OCI-LY1 (cell line): Measurements from ENCODE around the gene HPS5.
"Not testable (repeated sequence)": the region's sequence is repeated elsewhere in the genome, so short reads cannot be mapped to it uniquely, and the experiment has no call there.

Experiments used
- EZH2 ChIP-seq: fragments of 200-600 bp; sonication (generic), shearing (Covaris generic); IDR thresholded peaks from 2 replicates; pipeline ENCODE4 v1.8.0; 2017; ENCODE audit warnings: borderline replicate concordance, mixed run types, mild to moderate bottlenecking, antibody characterized with exemption, low read length, moderate library complexity, mixed read lengths
- TF ChIP-seq, protein P1 (sequence below): fragments of 200-600 bp; sonication (generic), shearing (Covaris generic); IDR thresholded peaks from 2 replicates; pipeline ENCODE4 v1.5.1; 2017; ENCODE audit warnings: mild to moderate bottlenecking, antibody characterized with exemption, low read length, moderate library complexity, mixed read lengths

DNA sequence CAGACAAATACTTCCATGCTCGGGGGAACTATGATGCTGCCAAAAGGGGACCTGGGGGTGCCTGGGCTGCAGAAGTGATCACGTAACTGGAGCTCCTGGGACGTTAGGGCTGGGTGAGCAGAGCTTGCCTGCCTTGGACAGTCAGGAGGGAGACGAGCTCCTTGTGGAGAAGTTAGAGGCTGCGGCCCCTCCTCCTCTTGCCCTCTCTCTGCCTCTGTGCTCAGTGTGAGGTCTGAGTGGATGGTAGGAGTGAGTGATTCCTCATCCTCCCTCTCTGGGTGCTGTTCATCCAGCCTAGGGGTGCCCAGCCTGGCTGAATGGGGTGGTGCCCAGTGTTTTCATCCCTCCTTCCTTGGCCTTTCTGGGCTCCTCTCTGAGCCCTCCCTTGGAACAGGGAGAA lies 52.7 kb downstream of the HPS5 start:
- TF ChIP-seq, protein P1, sequence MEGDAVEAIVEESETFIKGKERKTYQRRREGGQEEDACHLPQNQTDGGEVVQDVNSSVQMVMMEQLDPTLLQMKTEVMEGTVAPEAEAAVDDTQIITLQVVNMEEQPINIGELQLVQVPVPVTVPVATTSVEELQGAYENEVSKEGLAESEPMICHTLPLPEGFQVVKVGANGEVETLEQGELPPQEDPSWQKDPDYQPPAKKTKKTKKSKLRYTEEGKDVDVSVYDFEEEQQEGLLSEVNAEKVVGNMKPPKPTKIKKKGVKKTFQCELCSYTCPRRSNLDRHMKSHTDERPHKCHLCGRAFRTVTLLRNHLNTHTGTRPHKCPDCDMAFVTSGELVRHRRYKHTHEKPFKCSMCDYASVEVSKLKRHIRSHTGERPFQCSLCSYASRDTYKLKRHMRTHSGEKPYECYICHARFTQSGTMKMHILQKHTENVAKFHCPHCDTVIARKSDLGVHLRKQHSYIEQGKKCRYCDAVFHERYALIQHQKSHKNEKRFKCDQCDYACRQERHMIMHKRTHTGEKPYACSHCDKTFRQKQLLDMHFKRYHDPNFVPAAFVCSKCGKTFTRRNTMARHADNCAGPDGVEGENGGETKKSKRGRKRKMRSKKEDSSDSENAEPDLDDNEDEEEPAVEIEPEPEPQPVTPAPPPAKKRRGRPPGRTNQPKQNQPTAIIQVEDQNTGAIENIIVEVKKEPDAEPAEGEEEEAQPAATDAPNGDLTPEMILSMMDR = not testable (repeated sequence)
- TF ChIP-seq EZH2 = not testable (repeated sequence)
